ENCODE data around the gene ANKMY1.
A peak's percentile ranks its signal among the peaks of the same experiment; 100 is the strongest.

Gene ANKMY1

GRCh38 chr2:240448387-240449274 is 109.2 kb downstream of the ANKMY1 start:
- no peaks in the 10 kb centered on the region for H3K9me3 ChIP-seq (ENCODE audit: control insufficient read depth, insufficient read depth, low read depth, low read length)
- H3K4me1 ChIP-seq (ENCODE audit: control insufficient read depth, insufficient read depth, low read length), result peaks cover 2% of the 10 kb centered on the region; the same call in 1 of the 2 replicates
- TF ChIP-seq ZNF664 (tag by site-specific recombination; IDR thresholded peaks at IDR 0.05) (peak; percentile 84), EGR2 (tag by site-specific recombination; IDR thresholded peaks at IDR 0.05; ENCODE audit: low read depth) (peak; percentile 39; the same call in 1 of the 2 replicates), ZFP69B (tag by site-specific recombination; IDR thresholded peaks at IDR 0.05) (no peak)
- ChIA-PET POLR2A (no interaction called here), CTCF (no interaction called here)
- H3K36me3 ChIP-seq (ENCODE audit: control insufficient read depth in 2 of 2, insufficient read depth in 1 of 2, low read length in 2 of 2), result no peaks in the 10 kb centered on the region
- no peak overlapping the region for H3K4me3 ChIP-seq (ENCODE audit: low read depth, low read length)
- H3K27ac ChIP-seq (ENCODE audit: extremely low read depth, low read depth, low read length), result no peak overlapping the region

- CTCF ChIA-PET, result no interaction called here
- POLR2A ChIA-PET, result no interaction called here
Measured at GRCh38 chr2:240447934-240448333, 109.9 kb downstream of the ANKMY1 start.

More at GRCh38 chr2:240447934-240448333, 109.9 kb downstream of the ANKMY1 start:
- Histone ChIP-seq H3K27ac (ENCODE audit: extremely low read depth, low read depth, low read length) (no peak overlapping the region), H3K36me3 (ENCODE audit: control insufficient read depth in 2 of 2, insufficient read depth in 1 of 2, low read length in 2 of 2) (no peaks in the 10 kb centered on the region), H3K9me3 (ENCODE audit: control insufficient read depth, insufficient read depth, low read depth, low read length) (no peaks in the 10 kb centered on the region), H3K4me1 (ENCODE audit: control insufficient read depth, insufficient read depth, low read length) (peaks cover 2% of the 10 kb centered on the region; the same call in 1 of the 2 replicates), H3K4me3 (ENCODE audit: low read depth, low read length) (no peak overlapping the region)
- TF ChIP-seq ZNF707 (tag by site-specific recombination; IDR thresholded peaks at IDR 0.05), result no peak
- TF ChIP-seq ZBTB8A (tag by site-specific recombination; IDR thresholded peaks at IDR 0.05), result no peak
- TF ChIP-seq YY1 (tag by site-specific recombination; IDR thresholded peaks at IDR 0.05), result no peak
- no peak for TF ChIP-seq ZNF596 (tag by site-specific recombination; IDR thresholded peaks at IDR 0.05)
- no peak for TF ChIP-seq ZNF121 (tag by site-specific recombination; IDR thresholded peaks at IDR 0.05)
- TF ChIP-seq PRDM10 (tag by site-specific recombination; IDR thresholded peaks at IDR 0.05), result no peak
- no peak for TF ChIP-seq ZBTB44 (tag by site-specific recombination; IDR thresholded peaks at IDR 0.05)
- no peak for TF ChIP-seq ZNF548 (tag by site-specific recombination; IDR thresholded peaks at IDR 0.05)
- no peak for TF ChIP-seq FEZF1 (tag by site-specific recombination; IDR thresholded peaks at IDR 0.05)
- TF ChIP-seq RBAK (tag by site-specific recombination; IDR thresholded peaks at IDR 0.05), result no peak
- TF ChIP-seq SETDB1 (IDR thresholded peaks at IDR 0.05; ENCODE audit: insufficient read length, low read length), result no peak
- TF ChIP-seq ZBTB1 (tag by site-specific recombination; IDR thresholded peaks at IDR 0.05), result no peak
- no peak for TF ChIP-seq ZNF223 (tag by site-specific recombination; IDR thresholded peaks at IDR 0.05)
- TF ChIP-seq ZNF518A (tag by site-specific recombination; conservative IDR thresholded peaks at IDR 0.05; ENCODE audit: low read depth), result no peak

All from HEK293 (cell line).